ENCODE data around the gene DIP2B. TPM values are rescaled to one million over a fixed set of nuclear protein-coding genes. Genes with fewer than 3 reads are reported as not detected.

Gene DIP2B
- total and polyA plus RNA-seq, 12 donors = 3.4 to 46.6 (median 25.0) TPM

DNA sequence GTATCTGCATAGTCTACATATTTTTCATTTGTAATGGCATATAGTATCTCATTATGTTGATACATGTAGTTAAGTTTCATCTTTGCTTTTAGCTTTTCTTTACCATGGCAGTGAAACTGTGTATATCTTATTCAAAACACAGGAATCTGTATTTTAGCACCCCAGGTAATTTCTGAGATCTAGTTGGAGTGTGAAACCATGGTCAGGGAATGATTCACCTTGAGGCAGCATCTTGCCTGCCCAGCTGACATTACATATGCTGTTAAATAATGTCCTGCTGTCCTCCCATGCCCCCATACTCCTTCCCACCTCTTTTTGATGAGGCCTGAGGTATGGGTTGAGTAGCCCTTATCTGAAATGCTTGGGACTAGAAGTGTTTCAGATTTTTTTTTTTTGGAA is 133.7 kb downstream of the DIP2B start:
- Histone ChIP-seq H3K36me3 (replicated peaks in 1 of 2) (peaks cover 0 to 8% of the 10 kb centered on the region in 2 donors), H3K4me1 (replicated peaks in 1 of 2) (peaks cover 0 to 18% of the 10 kb centered on the region in 2 donors), H3K27me3 (no peaks in the 10 kb centered on the region), H3K9me3 (replicated peaks in 1 of 3) (no peaks in the 10 kb centered on the region), H3K4me3 (no peak overlapping the region), H3K27ac (no peak overlapping the region)
- intact Hi-C loops (cut with DNase I) = loop anchor here (5.0 kb wide), 2 partner anchors 131 to 136 kb away; partner anchors contain the start of gene DIP2B (in 1 of the 2)
- DNase-seq = no peak
- TF ChIP-seq, protein P1, sequence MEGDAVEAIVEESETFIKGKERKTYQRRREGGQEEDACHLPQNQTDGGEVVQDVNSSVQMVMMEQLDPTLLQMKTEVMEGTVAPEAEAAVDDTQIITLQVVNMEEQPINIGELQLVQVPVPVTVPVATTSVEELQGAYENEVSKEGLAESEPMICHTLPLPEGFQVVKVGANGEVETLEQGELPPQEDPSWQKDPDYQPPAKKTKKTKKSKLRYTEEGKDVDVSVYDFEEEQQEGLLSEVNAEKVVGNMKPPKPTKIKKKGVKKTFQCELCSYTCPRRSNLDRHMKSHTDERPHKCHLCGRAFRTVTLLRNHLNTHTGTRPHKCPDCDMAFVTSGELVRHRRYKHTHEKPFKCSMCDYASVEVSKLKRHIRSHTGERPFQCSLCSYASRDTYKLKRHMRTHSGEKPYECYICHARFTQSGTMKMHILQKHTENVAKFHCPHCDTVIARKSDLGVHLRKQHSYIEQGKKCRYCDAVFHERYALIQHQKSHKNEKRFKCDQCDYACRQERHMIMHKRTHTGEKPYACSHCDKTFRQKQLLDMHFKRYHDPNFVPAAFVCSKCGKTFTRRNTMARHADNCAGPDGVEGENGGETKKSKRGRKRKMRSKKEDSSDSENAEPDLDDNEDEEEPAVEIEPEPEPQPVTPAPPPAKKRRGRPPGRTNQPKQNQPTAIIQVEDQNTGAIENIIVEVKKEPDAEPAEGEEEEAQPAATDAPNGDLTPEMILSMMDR (IDR thresholded peaks at IDR 0.05) = no peak
- TF ChIP-seq POLR2A (IDR thresholded peaks at IDR 0.05) = no peak

DNA sequence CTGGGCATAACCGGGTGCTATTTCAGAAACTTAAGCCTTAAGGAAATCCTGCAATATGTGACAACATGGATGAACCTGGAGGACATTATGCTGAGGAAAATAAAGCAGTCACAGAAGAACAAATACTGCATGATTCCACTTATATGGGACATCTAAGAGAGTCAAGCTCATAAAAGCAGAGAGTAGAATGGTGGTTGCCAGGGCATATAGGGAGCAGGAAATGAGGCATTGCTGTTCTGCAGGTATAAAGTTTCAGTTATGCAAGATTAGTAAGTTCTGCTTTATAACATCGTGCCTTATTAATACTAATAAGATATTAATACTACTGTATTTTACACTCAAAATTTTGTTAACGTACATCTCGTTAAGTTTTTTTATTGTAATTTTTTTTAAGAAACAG is 134.9 kb downstream of the DIP2B start:
- peaks cover 0 to 8% of the 10 kb centered on the region in 2 donors for H3K36me3 ChIP-seq (replicated peaks in 1 of 2)
- H3K9me3 ChIP-seq (replicated peaks in 1 of 3) = no peaks in the 10 kb centered on the region
- H3K27me3 ChIP-seq = no peaks in the 10 kb centered on the region
- H3K27ac ChIP-seq = no peak overlapping the region
- 83 to 89% (median 86%) methylated on average over 4 of the region's 4 CpGs for WGBS, 4 donors
- intact Hi-C loops (cut with DNase I) = loop anchor here (5.0 kb wide), 2 partner anchors 132 to 137 kb away; partner anchors contain the start of gene DIP2B (in 1 of the 2)
- no peak for DNase-seq
- peaks cover 0 to 26% of the 10 kb centered on the region in 2 donors for H3K4me1 ChIP-seq (replicated peaks in 1 of 2)
- TF ChIP-seq, protein P1 (IDR thresholded peaks at IDR 0.05) = no peak
- no peak for TF ChIP-seq POLR2A (IDR thresholded peaks at IDR 0.05)
- no peak overlapping the region for H3K4me3 ChIP-seq

DNA sequence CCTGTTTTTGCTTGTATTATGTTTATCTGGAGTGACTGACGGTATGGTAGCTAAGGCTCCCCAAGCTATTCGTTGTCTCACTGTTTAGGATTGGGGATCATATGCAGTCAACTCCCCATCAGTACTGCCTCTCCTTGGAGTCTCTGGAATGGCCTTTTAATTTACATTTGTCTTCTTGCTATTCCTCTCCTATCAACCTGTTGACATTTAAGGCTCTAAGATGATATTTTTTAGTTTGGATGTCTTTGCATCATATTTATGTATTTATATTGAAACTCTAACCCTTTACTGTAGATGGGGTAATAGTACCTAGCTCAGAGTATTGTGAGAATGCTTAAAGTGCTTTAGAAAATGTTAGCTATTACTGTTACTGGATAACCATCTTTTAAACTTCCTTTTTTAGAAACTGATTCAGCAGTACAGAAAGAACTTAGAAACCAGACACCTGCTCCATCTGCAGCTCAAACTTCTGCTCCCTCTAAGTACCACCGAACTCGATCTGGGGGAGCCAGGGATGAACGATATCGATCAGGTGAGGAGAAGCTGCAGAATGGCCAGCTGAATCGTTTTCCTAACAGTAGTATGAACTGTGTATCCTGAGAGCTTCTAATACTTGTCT is 135.6 kb downstream of the DIP2B start:
- TF ChIP-seq POLR2A (IDR thresholded peaks at IDR 0.05) = no peak
- TF ChIP-seq, protein P1 (IDR thresholded peaks at IDR 0.05) = no peak
- Histone ChIP-seq H3K9me3 (replicated peaks in 1 of 3) (no peaks in the 10 kb centered on the region), H3K27me3 (no peaks in the 10 kb centered on the region), H3K27ac (no peak overlapping the region), H3K4me3 (no peak overlapping the region), H3K36me3 (replicated peaks in 1 of 2) (peaks cover 0 to 8% of the 10 kb centered on the region in 2 donors), H3K4me1 (replicated peaks in 1 of 2) (peaks cover 0 to 25% of the 10 kb centered on the region in 2 donors)
- no peak for DNase-seq
- intact Hi-C loops (cut with DNase I) = no loop called here
- WGBS, 4 donors = 75 to 88% (median 78%) methylated on average over 7 of the region's 7 CpGs

DNA sequence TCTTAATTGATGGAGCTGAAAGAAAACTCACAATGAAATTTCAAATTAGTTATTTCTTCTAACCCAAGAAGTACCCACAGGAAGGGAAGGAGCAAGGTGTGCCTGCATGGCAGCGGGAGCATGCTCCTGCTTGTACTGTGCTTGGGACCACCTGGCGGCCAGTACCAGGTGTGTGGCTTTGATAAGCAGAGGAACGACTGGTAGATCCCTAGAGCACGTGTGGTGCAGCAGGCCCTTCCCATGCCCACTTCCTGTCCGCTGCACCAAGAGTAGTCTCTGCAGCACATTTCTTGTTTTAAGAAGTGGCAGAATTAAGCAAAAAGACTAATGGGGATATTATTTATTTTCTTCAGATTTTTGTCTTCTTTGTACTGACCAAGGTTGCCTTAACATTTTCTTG is 136.8 kb downstream of the DIP2B start:
- H3K36me3 ChIP-seq (replicated peaks in 1 of 2) = peaks cover 0 to 8% of the 10 kb centered on the region in 2 donors
- no peak for DNase-seq
- H3K27me3 ChIP-seq = no peaks in the 10 kb centered on the region
- intact Hi-C loops (cut with DNase I) = no loop called here
- WGBS, 4 donors = 64 to 82% (median 75%) methylated on average over 5 of the region's 5 CpGs
- H3K4me3 ChIP-seq = no peak overlapping the region
- no peak overlapping the region for H3K27ac ChIP-seq
- H3K4me1 ChIP-seq (replicated peaks in 1 of 2) = peaks cover 0 to 22% of the 10 kb centered on the region in 2 donors
- TF ChIP-seq, protein P1 (IDR thresholded peaks at IDR 0.05) = no peak
- TF ChIP-seq POLR2A (IDR thresholded peaks at IDR 0.05) = no peak
- no peaks in the 10 kb centered on the region for H3K9me3 ChIP-seq (replicated peaks in 1 of 3)

All from adrenal gland (tissue), 12 donors.